Measurements from ENCODE around the gene RASGRF1.

The RASGRF1 gene

DNA sequence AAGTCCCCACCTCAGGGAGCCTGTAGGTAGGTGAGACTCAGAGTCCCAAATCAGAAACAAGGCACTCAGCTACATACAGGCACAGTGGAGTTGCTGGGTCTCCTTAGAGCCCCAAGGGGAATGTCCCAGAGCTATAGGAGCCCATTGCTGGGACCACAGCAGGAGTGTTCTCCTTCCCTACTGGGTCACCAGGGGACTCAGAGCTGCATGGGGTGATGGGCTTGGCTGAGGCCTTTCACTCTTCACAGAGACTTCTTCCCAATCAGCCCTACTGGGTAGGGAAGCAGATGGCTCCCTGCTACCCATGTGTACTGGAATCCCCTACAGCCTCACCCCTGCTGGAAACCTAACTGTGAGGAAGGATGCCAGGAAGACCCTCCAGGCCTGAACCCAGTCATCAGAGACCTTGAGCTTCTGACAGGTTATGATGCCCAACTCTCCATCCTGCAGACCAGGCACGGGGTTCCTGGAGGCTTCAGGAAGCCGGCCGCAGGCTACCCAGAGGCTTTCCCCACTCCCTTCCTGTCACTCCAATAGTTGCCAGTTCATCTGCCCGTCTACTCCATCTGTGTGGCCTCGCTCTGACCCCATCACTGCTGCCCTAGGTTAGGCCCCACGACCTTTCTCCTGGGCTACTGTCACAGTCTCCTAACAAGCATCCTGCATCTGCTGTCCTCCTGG lies 24.0 kb downstream of the RASGRF1 start:
- no peak for DNase-seq

DNA sequence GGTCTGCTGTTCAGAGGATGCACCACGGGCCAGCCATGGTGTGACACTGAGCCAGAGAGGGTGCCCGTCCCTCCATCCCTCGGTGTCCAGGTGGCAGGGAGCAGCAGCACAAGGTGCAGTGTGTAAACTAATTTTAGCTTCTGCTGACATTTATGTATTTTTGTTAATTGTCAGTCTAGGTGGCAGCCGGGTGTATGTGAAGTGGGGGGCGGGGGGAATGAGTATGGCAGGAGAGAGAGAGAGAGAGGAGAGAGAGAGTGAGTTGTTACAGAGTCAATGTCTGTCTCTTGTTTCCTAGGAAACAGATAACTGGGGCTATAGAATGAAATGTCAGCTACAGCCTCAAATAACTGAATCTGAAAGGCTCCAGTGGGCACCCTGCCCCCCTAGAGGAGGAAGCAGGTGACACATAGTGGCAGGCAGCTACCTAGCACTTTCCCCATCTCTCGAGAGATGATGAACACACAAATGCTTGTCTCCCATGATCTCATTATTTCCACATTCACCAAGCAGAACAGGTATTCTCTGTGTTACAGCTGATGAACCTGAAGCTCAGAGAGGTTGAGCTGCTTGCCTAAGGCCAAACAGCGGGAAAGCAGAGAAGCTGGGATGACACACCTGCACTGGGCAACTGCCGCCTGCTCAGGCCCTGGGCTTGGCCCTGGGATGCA lies 24.7 kb downstream of the RASGRF1 start:
- no peak for DNase-seq

DNA sequence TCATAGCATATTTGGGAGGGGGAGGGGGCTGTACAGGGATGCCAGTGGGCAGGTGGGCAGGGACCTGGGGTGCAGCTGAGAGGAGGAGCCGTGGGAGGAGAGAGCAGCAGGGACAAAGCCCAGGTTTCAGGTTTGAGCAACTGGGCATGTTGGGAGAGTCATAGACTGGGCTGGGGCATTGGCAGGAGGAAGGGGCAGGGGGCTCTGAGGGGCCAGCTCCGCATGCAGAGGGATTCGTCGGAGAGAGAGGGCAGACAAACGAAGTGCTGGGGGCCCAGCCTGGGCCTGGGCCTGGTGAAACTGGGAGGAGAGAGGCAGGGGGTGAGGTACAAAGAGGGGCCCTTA lies 25.2 kb downstream of the RASGRF1 start:
- DNase-seq: no peak

DNA sequence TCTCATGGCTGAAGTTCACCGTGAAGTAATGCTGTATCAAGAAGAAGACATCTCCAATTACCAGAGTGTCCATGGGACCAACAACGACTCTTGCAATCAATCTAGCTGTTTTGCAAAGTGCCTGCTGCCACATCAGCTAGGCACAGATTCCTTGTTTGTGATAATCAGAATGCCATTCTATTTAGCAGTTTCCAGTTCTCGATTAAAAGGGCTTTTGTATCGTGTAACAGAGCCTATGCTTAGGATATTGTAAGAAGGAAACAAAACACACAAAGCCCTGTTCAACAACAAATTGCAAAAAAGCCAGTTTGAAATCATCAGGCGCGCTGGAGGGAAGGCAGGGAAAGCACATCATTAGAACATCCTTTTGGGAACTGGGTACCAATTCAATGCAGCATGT lies 26.1 kb downstream of the RASGRF1 start:
- DNase-seq: no peak

DNA sequence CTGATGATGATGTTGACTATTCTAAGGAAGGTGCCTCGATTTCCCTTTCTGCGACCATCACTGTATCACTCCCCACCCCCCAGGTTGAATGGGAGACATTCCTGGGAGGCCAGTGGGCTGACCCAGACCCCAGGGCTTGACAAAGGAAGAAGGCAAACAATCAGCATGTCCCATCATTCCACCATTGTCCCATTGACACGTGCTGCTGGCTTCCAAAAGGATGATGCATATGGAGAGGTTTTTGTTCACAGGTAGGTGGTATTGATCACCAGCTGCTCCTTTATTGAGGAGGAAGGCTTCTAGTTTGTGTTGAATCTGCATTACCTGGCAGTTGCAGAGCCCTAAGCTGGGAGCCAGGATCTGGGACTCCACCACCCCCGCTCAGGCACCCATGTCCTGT lies 30.4 kb downstream of the RASGRF1 start:
- no peak for DNase-seq

DNA sequence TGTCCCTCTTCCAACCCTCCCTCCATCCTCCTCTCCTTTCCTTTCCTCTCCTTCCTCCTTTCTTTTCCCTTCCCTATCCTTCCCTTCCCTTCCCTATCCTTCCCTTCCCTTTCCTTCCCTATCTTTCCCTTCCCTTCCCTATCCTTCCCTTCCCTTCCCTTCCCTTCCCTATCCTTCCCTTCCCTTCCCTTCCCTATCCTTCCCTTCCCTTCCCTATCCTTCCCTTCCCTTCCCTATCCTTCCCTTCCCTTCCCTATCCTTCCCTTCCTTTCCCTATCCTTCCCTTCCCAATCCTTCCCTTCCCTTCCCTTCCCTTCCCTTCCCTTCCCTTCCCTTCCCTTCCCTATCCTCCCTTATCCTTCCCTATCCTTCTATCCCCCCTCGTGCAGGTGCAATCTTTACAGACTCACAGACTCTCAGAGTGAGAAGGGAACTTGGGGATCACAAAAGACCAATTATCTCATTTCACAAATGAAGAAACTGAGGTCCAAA lies 31.5 kb downstream of the RASGRF1 start:
- DNase-seq: no peak

DNA sequence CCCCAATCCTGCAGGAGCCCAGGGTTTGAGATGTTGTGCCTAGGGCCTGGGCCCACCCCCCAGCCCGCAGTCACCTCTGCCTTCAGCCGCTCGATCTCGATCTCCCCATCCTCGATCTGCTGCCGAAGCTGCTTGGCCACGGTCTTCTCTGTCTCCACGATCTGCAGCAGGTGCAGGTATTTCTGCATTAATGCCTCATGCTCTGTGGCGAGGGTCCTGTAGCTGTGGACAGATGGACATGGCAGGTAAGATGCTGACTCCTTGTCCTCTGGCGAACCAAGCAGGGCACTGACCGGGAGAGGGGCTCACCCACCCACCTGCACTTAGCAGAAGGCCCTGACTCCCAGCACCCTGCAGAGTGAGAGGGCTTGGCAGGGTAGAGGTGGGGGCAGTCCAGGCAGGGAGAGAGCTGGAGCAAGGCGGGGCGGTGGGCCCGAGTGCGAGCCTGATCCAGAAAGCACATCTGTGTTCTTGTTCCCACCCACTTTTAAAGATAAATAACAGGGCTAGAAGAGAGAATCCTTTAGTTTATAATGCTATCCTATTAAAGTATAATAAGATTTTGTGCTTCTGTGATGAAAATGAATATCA lies 32.2 kb downstream of the RASGRF1 start:
- no peak for DNase-seq

DNA sequence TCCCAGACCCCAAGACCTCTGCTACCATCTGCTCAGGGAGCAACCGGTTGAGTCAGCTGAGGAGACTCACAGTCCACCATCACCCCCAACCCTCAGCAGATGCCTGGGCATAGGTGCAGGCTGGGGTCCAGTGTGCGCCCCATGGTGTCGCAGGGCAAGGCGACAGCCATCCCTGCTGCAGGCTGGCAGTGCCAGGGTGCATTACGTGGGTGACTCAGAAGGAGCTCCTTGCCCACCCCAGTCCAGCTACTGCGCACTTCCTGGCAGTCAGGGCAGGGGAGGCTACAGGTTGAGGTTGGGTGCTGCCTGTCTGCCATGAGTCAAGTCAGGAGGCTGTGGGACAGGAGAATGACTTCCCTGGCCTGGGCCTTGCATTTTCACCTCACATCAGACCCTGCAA lies 33.5 kb downstream of the RASGRF1 start:
- no peak for DNase-seq

DNA sequence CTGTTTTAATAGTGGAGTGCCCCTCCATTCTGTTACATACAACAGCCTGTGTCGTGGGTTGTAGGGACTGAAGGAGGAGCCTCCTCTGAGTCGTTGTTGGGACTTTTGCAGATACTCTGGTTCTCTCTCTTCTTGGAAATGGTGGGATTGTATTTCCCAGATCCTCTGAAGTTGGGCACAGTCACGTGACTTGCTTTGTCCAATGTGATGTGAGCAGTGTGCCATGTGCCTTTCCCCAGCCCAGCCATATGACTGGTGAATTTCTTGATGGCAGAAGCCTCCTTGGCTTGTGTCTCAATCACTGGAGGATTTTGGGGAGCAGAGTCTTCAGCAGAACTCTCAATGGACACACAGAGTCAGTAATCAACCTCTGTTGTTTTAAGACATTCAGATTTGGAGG lies 36.2 kb downstream of the RASGRF1 start:
- no peak for DNase-seq

DNA sequence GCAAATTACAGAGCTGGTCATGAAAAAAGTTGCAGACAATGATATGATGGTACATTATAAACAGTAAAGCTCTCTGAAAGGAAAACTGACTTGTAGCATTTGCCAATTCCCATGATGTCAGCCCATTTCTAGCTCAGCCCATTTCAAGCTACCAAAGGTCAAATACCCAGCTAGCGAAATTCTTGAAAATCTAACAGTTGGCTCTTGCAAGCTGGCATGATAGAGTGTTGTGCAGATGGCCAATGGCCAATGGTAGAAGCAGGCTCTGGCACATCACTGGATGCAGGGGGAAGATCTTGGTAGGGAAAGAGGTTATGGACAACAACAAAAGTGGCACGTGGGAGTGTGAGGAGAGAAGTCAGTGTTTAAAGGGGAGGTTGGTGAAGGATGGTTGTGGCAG lies 36.7 kb downstream of the RASGRF1 start:
- DNase-seq: no peak

DNA sequence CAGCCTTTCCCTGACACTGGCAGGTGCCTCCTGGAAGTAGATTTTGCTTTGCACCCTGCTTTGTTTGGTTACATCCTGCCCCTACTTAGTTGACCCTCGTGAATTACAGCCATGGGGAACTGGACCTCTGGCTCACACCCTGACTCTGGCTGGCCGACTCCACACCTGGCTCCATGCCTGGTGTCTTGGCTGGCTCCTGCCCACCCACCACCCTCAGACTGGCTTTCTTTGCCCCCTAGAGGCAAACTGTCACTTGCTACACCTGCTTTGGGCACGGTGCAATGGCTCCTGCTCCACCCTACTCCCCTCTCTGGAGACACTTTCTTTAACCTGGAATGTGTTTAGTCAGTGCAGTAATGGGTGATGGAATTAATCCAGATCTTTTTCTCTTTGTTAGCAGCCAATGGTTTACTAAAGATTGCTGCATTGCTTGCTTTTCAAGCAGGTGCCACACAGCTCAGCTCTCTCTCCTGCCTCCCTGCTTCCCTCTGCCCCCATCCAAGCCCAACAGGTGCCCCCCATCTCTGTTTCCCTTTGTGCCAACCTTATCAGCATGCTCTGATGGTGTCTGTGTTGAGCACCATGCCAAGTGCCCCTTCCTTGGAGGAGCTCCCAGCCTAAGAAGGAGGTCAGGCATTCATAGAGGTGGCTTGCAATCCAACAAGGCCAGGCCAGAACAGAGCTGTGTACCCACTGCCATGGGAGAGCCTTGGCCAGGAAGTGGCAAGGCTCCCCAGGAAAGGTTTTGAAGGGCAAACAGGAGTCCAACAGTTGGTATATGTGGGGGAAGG lies 38.4 kb downstream of the RASGRF1 start:
- no peak for DNase-seq

DNA sequence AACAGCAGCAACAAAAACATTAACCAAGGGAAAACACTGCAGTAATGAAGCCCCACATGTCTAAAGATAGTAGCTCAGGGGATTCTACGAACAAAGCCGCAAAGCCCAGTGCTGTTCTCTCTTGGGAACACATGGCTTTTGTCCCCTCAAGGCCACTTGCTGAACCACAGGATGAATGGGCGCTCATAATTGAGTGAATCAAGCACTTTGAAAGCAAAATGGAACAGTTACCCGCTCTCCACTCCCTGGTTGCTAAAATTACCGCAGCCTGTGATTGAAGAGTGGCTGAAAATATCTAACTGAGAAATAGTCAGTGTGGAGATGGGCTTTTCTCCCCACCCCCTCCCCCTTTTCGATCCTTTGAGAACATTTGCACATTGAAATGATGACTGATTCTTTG lies 39.6 kb downstream of the RASGRF1 start:
- DNase-seq: no peak

DNA sequence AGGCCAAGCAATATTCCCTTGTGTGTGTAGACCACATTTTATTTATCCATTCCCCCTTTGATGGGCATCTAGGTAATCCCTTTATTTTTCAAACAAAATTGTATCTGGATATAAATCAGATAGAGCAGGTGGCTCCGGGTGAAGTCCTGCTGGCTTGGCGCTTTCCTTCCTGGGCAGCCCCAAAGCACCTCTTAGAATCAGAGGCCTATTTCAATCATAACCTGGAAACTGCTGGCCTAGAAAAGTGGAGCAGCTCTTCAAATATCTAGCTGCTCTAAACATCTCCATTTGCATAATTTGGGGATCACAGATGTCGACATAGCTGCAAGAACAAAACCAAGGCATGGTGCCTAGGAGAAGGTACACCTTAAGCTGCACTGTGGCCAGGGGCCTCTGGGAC lies 40.2 kb downstream of the RASGRF1 start:
- no peak for DNase-seq

DNA sequence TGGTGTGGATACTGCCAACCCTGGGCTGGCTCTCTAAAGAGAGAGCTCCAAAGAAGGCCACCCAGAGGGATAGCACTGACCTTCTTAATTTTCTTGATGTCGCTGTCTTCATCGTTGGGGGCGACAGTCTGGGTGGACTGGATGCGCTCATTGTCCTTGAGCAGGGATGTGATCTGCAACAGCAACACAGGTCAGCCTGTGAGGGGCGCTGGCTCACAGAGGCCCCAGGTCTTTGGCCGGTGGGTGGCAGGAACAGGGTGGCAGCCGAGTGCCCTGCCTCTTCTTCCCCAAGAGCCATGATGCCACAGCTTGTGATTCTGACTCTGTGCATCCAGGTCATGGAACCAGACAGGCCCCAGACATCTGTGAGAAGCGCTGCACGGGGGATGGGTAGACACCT lies 41.2 kb downstream of the RASGRF1 start:
- DNase-seq: no peak

DNA sequence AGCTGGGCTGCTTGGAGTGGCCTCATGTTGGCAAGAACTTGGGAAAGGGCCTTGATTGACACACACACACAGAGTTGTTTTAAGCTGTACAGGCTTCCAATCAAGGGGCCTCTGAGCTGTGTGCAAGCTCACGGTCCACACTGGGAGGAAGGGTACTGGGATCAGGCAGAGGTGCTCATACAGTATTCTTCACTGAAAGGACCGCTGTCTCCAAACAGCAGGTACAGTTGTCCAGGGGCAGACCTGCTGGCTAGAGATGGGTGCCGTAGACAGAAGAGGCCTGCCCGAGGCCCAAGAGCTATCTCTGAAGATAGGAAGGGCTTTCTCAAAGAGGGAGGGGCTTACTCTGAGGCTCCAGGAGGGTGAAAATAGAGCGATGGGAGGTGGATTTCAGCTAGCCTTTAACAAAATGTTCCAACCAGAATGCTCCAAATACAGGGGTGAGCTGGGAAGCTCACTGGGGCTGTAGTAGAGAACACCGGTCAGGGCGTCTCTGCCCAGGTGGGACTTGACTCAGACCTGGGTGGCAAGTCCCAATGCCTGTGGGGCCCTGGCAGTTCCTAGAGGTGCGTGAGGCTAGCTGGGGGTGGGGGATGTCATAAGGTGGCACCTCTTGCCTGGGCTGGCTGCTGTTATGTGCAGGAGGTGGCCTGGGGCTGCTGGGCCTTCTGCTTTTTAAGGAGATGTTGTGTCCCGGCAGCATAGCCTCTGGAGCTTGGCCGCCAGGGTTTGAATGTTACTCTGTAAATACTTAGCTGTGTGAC lies 42.7 kb downstream of the RASGRF1 start:
- no peak for DNase-seq

DNA sequence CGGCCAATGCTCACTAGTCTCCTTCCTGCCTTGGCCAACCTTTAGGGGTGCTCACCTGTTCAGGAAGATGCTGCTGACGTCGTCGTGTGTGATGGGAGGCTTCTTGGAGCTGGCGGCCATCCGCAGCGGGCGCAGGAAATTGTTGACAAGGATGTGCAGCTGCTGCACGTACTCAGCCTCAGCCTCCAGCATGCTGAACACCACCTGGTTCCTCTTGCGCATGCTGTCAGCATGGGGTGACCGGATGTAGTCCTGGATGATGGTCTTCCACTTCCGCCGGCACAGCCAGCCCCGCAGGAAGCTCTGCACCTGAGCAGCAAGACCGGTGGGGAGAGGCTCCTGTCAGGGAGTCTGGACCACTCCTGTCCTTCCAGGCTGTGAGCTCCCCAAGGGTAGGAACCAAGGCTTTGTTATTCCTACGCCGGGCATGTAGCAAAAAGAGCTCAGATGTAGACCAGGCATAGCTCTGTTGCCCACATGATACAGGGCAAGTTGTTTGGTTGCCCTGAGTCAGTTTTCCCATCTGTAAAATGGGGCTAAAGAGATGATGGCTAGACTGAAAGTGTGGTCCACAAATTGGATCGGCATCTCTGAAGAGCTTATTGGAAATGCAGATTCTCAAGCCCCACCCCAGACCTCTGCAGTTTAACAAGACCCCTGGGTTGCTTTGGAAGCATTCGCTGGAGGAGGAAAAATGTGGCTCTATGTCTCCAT lies 43.7 kb downstream of the RASGRF1 start:
- DNase-seq: no peak

DNA sequence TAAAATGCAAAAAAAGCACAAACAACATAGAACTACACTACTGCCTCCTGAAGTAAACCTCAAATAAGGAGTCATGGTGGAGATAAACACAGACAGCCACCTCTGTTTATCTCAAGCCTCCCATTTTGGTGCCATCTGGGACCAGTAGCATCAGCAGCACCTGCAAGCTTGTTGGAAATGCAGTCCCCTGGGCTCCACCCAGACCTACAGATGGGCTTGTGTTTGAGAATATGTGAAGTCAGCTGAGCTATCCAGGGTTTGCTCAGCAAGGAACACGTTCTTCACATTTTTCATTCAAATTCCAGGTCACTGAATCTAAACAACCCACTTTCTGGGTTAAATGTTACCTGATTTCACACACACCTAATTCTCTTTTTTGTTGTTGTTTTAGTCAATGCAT lies 45.5 kb downstream of the RASGRF1 start:
- DNase-seq: no peak

DNA sequence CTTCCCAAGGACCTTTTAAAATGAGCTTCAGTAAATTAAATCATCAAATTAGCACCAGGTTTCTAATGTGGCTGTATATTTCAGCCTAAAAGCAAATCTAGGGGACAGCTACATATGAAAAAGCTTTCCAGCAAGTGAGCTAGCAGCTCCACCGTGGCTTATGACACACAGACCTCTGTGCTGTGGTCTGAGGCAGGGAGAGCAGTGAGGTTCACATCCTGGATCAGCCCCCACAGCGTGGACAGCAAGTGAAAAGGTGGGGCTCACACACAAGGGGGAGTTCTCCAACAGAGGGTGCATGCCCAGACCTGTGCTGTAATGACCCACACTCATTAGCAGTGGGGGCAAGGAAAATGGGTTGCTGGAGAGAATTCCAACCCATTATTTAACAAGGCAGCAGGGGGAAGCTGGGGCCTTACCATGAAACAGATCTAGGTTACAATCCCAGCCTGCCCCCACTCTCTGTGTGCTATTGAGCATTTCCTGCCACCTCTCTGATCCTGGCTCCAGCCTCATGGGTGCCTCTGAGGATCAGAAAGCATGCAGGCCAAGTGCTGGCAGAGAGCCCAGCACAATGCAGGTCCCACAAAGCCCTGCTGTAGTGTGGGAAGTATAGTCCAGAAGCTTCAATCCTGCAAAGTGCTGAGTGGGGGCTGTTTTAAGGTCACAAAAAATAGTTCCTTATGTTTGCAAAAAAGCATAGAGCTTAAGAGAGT lies 48.2 kb downstream of the RASGRF1 start:
- DNase-seq: no peak

DNA sequence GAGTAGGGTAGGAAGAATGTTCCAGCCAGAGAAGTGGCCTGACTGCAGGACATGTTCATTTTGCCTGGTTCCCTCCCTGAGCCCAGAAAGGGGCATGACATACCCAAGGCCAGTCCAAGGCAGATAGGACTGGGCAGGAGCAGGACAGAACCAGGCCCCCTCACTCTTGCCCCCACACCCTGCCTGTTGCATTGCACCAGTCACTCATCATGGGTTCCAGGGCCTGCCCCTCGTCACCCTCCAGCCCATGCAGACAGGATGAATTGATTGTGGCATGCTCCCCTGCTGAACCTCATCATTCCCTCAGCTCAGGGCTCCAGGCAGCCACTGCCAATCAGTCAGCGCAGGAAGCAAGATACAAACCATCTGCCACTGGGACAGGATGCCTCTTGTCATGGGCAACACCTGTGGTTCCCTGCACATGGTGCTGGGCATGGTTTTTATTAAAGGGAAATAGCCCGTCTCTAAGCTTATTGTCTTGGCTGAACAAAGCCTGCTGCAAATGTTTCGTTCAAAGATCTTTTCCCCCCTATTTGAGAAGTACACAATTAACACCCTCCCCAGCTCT lies 48.9 kb downstream of the RASGRF1 start:
- DNase-seq: no peak

DNA sequence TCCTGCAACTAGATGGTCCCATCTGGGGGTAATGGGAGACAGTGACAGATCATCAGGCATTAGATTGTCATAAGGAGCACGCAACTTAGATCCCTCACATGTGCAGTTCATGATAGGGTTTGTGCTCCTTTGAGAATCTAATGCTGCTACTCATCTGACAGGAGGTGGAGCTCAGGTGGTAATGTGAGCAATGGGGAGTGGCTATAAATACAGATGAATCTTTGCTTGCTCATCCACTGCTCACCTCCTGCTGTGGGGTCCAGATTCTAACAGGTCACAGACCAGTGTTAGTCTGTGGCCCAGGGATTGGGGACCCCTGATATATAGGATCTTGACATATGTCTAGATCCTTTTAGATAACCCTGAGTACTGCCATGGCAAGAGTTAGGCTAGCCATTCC lies 52.7 kb downstream of the RASGRF1 start:
- DNase-seq: no peak

DNA sequence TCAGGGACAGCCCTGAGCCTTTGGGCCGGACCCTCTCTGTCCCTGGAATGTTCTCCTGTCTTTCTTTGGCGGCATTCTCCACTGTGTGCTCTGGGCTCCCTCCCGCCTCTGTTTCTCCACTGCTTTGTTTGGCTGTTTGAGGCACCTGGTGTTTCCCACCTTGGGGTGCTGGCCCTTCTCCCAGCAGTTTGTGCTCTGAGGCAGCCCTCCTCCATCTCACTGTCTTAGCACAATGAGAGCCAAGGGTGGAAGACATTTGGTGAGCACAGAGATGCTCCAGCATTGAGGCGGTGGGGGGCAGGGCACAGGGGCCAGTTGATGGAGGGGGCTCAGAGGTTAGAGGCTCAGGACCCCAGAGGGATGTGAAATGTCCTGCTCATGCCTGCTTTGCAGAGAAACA lies 54.3 kb downstream of the RASGRF1 start:
- no peak for DNase-seq

All from SIG-M5 (cell line).